HEK293 (cell line): ENCODE results near the gene PLEKHA8.

Experiments
- CTCF ChIP-seq: fragments of 450-650 bp; formaldehyde crosslinking; IDR thresholded peaks from 2 replicates; pipeline ENCODE4 v1.5.1; 2016; ENCODE audit warnings: missing biosample characterization, missing genetic modification characterization
- ELK4 ChIP-seq: IDR thresholded peaks from 2 replicates; pipeline ENCODE4 v1.6.1; 2011; ENCODE audit warnings: mild to moderate bottlenecking, low read depth, low read length, borderline replicate concordance
- GLIS1 ChIP-seq: fragments of 450-650 bp; formaldehyde crosslinking; IDR thresholded peaks from 2 replicates; pipeline ENCODE4 v1.5.1; 2016; ENCODE audit warnings: missing biosample characterization, missing genetic modification characterization
- GLIS2 ChIP-seq: fragments of 450-650 bp; formaldehyde crosslinking; IDR thresholded peaks from 2 replicates; pipeline ENCODE4 v1.5.1; 2016; ENCODE audit warnings: missing biosample characterization, missing genetic modification characterization
- KLF1 ChIP-seq: fragments of 450-650 bp; formaldehyde crosslinking; IDR thresholded peaks from 2 replicates; pipeline ENCODE4 v1.5.1; 2016; ENCODE audit warnings: missing biosample characterization, missing genetic modification characterization
- OSR2 ChIP-seq: fragments of 450-650 bp; formaldehyde crosslinking; IDR thresholded peaks from 2 replicates; pipeline ENCODE4 v1.5.1; 2016; ENCODE audit warnings: missing biosample characterization, missing genetic modification characterization
- OVOL3 ChIP-seq: fragments of 450-650 bp; formaldehyde crosslinking; IDR thresholded peaks from 2 replicates; pipeline ENCODE4 v1.5.1; 2016; ENCODE audit warnings: missing biosample characterization, missing genetic modification characterization
- PRDM1 ChIP-seq: fragments of 450-650 bp; formaldehyde crosslinking; IDR thresholded peaks from 2 replicates; pipeline ENCODE4; 2016; ENCODE audit warnings: missing biosample characterization, missing genetic modification characterization
- PRDM6 ChIP-seq: fragments of 450-650 bp; formaldehyde crosslinking; IDR thresholded peaks from 2 replicates; pipeline ENCODE4 v1.5.1; 2017; ENCODE audit warnings: missing biosample characterization, missing genetic modification characterization
- SALL2 ChIP-seq: fragments of 450-650 bp; formaldehyde crosslinking; IDR thresholded peaks from 2 replicates; pipeline ENCODE4 v1.5.0; 2017; ENCODE audit warnings: missing biosample characterization, mild to moderate bottlenecking, missing genetic modification characterization, borderline replicate concordance
- TSHZ1 ChIP-seq: fragments of 450-650 bp; formaldehyde crosslinking; IDR thresholded peaks from 2 replicates; pipeline ENCODE4 v1.5.1; 2016; ENCODE audit warnings: missing biosample characterization, missing genetic modification characterization, borderline replicate concordance
- YY1 ChIP-seq: fragments of 450-650 bp; formaldehyde crosslinking; IDR thresholded peaks from 2 replicates; pipeline ENCODE4 v1.5.1; 2018; ENCODE audit warnings: missing biosample characterization, missing genetic modification characterization
- ZBTB21 ChIP-seq: fragments of 450-650 bp; formaldehyde crosslinking; IDR thresholded peaks from 2 replicates; pipeline ENCODE4 v1.5.1; 2017; ENCODE audit warnings: missing biosample characterization, missing genetic modification characterization
- ZBTB8A ChIP-seq: fragments of 450-650 bp; formaldehyde crosslinking; IDR thresholded peaks from 2 replicates; pipeline ENCODE4 v1.5.1; 2016; ENCODE audit warnings: missing biosample characterization, missing genetic modification characterization
- ZFHX2 ChIP-seq: fragments of 450-650 bp; formaldehyde crosslinking; conservative IDR thresholded peaks from 2 replicates; pipeline ENCODE4 v1.5.1; 2016; ENCODE audit warnings: missing biosample characterization, missing genetic modification characterization
- ZNF114 ChIP-seq: fragments of 450-650 bp; formaldehyde crosslinking; IDR thresholded peaks from 2 replicates; pipeline ENCODE4 v1.5.0; 2017; ENCODE audit warnings: missing biosample characterization, missing genetic modification characterization
- ZNF121 ChIP-seq: fragments of 450-650 bp; formaldehyde crosslinking; IDR thresholded peaks from 2 replicates; pipeline ENCODE4 v1.5.1; 2016; ENCODE audit warnings: missing biosample characterization, missing genetic modification characterization
- ZNF133 ChIP-seq: fragments of 450-650 bp; formaldehyde crosslinking; IDR thresholded peaks from 2 replicates; pipeline ENCODE4 v1.5.1; 2016; ENCODE audit warnings: missing biosample characterization, missing genetic modification characterization
- ZNF239 ChIP-seq: fragments of 450-650 bp; formaldehyde crosslinking; IDR thresholded peaks from 2 replicates; pipeline ENCODE4 v1.5.1; 2016; ENCODE audit warnings: missing biosample characterization, missing genetic modification characterization
- ZNF266 ChIP-seq: fragments of 450-650 bp; formaldehyde crosslinking; IDR thresholded peaks from 2 replicates; pipeline ENCODE4 v1.5.1; 2016; ENCODE audit warnings: missing biosample characterization, missing genetic modification characterization, low read depth
- ZNF280D ChIP-seq: fragments of 450-650 bp; formaldehyde crosslinking; IDR thresholded peaks from 2 replicates; pipeline ENCODE4 v1.5.1; 2016; ENCODE audit warnings: missing biosample characterization, missing genetic modification characterization
- ZNF302 ChIP-seq: fragments of 450-650 bp; formaldehyde crosslinking; IDR thresholded peaks from 2 replicates; pipeline ENCODE4 v1.5.1; 2016; ENCODE audit warnings: missing biosample characterization, missing genetic modification characterization, low read depth
- ZNF335 ChIP-seq: fragments of 450-650 bp; formaldehyde crosslinking; conservative IDR thresholded peaks from 2 replicates; pipeline ENCODE4 v1.5.1; 2016; ENCODE audit warnings: missing biosample characterization, missing genetic modification characterization
- ZNF521 ChIP-seq: fragments of 450-650 bp; formaldehyde crosslinking; IDR thresholded peaks from 2 replicates; pipeline ENCODE4 v1.5.1; 2017; ENCODE audit warnings: missing biosample characterization, mild to moderate bottlenecking, missing genetic modification characterization
- ZNF549 ChIP-seq: fragments of 450-650 bp; IDR thresholded peaks from 2 replicates; pipeline ENCODE4 v1.5.1; 2018; ENCODE audit warnings: missing biosample characterization, missing genetic modification characterization, mild to moderate bottlenecking, inconsistent platforms, moderate library complexity
- ZNF571 ChIP-seq: fragments of 450-650 bp; formaldehyde crosslinking; IDR thresholded peaks from 2 replicates; pipeline ENCODE4 v1.5.0; 2017; ENCODE audit warnings: missing biosample characterization, missing genetic modification characterization
- ZNF664 ChIP-seq: fragments of 450-650 bp; formaldehyde crosslinking; IDR thresholded peaks from 2 replicates; pipeline ENCODE4 v1.5.1; 2016; ENCODE audit warnings: missing biosample characterization, missing genetic modification characterization
- ZNF704 ChIP-seq: fragments of 450-650 bp; formaldehyde crosslinking; IDR thresholded peaks from 2 replicates; pipeline ENCODE4 v1.5.1; 2016; ENCODE audit warnings: missing biosample characterization, missing genetic modification characterization

The PLEKHA8 gene

GRCh38 chr7:30028749-30029635 lies 780 bp downstream of the PLEKHA8 start (continued):
- no peak for TF ChIP-seq ZNF133
- TF ChIP-seq ZNF266 (tag by site-specific recombination): no peak
- no peak for TF ChIP-seq ELK4
- TF ChIP-seq YY1: no peak
- TF ChIP-seq ZFHX2 (tag by site-specific recombination): 0 out of 2 replicates have a peak, but pooled peaks have one; percentile 8
- TF ChIP-seq ZNF664 (tag by site-specific recombination): no peak
- no peak for TF ChIP-seq ZNF549 (tag by site-specific recombination)
- TF ChIP-seq ZNF302 (tag by site-specific recombination): no peak
- TF ChIP-seq CTCF (tag by site-specific recombination): no peak
- no peak for TF ChIP-seq PRDM6
- no peak for TF ChIP-seq ZNF121 (tag by site-specific recombination)
- 0 out of 2 replicates have a peak, but pooled peaks have one; percentile 7 for TF ChIP-seq GLIS1
- TF ChIP-seq SALL2 (tag by site-specific recombination): no peak
- TF ChIP-seq ZBTB21 (tag by site-specific recombination): no peak
- no peak for TF ChIP-seq ZNF114 (tag by site-specific recombination)
- no peak for TF ChIP-seq ZNF521 (tag by site-specific recombination)
- no peak for TF ChIP-seq ZNF704 (tag by site-specific recombination)
- no peak for TF ChIP-seq PRDM1 (tag by site-specific recombination)
- TF ChIP-seq GLIS2 (tag by site-specific recombination): peak; percentile 53; the same call in 1 of the 2 replicates
- no peak for TF ChIP-seq TSHZ1 (tag by site-specific recombination)
- no peak for TF ChIP-seq ZNF571
- 0 out of 2 replicates have a peak, but pooled peaks have one; percentile 10 for TF ChIP-seq KLF1 (tag by site-specific recombination)
- TF ChIP-seq OSR2 (tag by site-specific recombination): no peak
- no peak for TF ChIP-seq OVOL3 (tag by site-specific recombination)
- TF ChIP-seq ZNF335: peak; percentile 23; the same call in 1 of the 2 replicates
- TF ChIP-seq ZNF280D (tag by site-specific recombination): no peak
- peak; percentile 81 for TF ChIP-seq ZBTB8A (tag by site-specific recombination)
- TF ChIP-seq ZNF239 (tag by site-specific recombination): no peak
